Tibial artery (tissue), 4 donors: Measurements from ENCODE around the gene VSIG10L.

Source experiments
- DNase-seq, 2 donors: peaks; one replicate each; pipeline ENCODE4 v3.0.0-alpha.2; 2019
- H3K27ac ChIP-seq, 2 donors: fragments of 200-600 bp; sonication (generic) in 1 of 2; 1 replicate in 1 of 2; 2 replicates in 1 of 2; pipeline ENCODE4 v1.5.1; 2018 to 2019; ENCODE audit warnings: mild to moderate bottlenecking in 1 of 2
- H3K27me3 ChIP-seq, 2 donors: fragments of 200-600 bp; sonication (generic) in 1 of 2; one replicate each; pipeline versions ENCODE4 v1.5.1 to v1.6.0; 2016 to 2019
- H3K36me3 ChIP-seq, 3 donors: fragments of 200-600 bp; sonication (generic) in 2 of 3; one replicate each; pipeline ENCODE4 v1.5.1; 2016 to 2019; ENCODE audit warnings: mild to moderate bottlenecking in 2 of 3
- H3K4me1 ChIP-seq, 4 donors: fragments of 200-600 bp; sonication (generic) in 2 of 4; 1 replicate in 3 of 4; 2 replicates in 1 of 4; pipeline ENCODE4 v1.5.1; 2016 to 2019
- H3K4me3 ChIP-seq, 2 donors: fragments of 200-600 bp; sonication (generic) in 1 of 2; 1 replicate in 1 of 2; 2 replicates in 1 of 2; pipeline ENCODE4 v1.5.1; 2018 to 2019; ENCODE audit warnings: mild to moderate bottlenecking in 2 of 2
- H3K9me3 ChIP-seq, 3 donors: fragments of 200-600 bp; sonication (generic) in 1 of 3; one replicate each; pipeline ENCODE4 v1.5.1; 2016 to 2019
- CTCF ChIP-seq, 2 experiments: fragments of 200-600 bp in 1 of 2; fragments of 450-650 bp in 1 of 2; IDR thresholded peaks; one replicate each; pipeline ENCODE4 v1.5.1; 2017 to 2019; ENCODE audit warnings: antibody characterized with exemption in 2 of 2, mild to moderate bottlenecking in 1 of 2, moderate library complexity in 1 of 2
- intact Hi-C: fragments of 100-400 bp; cut with DNase I; formaldehyde crosslinking; loops from one replicate; pipeline ENCODE4 v1.15.0; 2023; ENCODE audit warnings: low total_unique reads

The VSIG10L gene

GRCh38 chr19:51331716-51332115 is 10.2 kb downstream of the VSIG10L start:
- peaks cover 0 to 46% of the 10 kb centered on the region in 2 donors for H3K27me3 ChIP-seq
- no peak for DNase-seq
- H3K36me3 ChIP-seq: peaks cover 0 to 10% (median 5%) of the 10 kb centered on the region in 3 donors
- intact Hi-C loops: loop anchor here (10.0 kb wide), 1 partner anchor 263 kb away; no protein-coding TSS in a partner anchor
- no peaks in the 10 kb centered on the region for H3K9me3 ChIP-seq
- H3K4me3 ChIP-seq: no peak overlapping the region
- H3K27ac ChIP-seq: no peak overlapping the region
- H3K4me1 ChIP-seq: peaks cover 0 to 13% (median 6%) of the 10 kb centered on the region in 4 donors
- TF ChIP-seq CTCF (IDR thresholded peaks at IDR 0.05): no peak

- intact Hi-C loops: loop anchor here (10.0 kb wide), 1 partner anchor 264 kb away; no protein-coding TSS in a partner anchor
- Histone ChIP-seq H3K27ac (no peak overlapping the region), H3K4me1 (peaks cover 0 to 14% (median 7%) of the 10 kb centered on the region in 4 donors), H3K27me3 (peaks cover 0 to 51% of the 10 kb centered on the region in 2 donors), H3K36me3 (peaks cover 0 to 10% (median 5%) of the 10 kb centered on the region in 3 donors), H3K4me3 (no peak overlapping the region), H3K9me3 (no peaks in the 10 kb centered on the region)
- TF ChIP-seq CTCF (IDR thresholded peaks at IDR 0.05): no peak
- DNase-seq: no peak
Measured at GRCh38 chr19:51331193-51331592, 10.7 kb downstream of the VSIG10L start.

- H3K36me3 ChIP-seq: peaks cover 0 to 10% (median 5%) of the 10 kb centered on the region in 3 donors
- peaks cover 0 to 55% of the 10 kb centered on the region in 2 donors for H3K27me3 ChIP-seq
- H3K9me3 ChIP-seq: no peaks in the 10 kb centered on the region
- H3K4me3 ChIP-seq: no peak overlapping the region
- intact Hi-C loops: loop anchor here (10.0 kb wide), 1 partner anchor 264 kb away; no protein-coding TSS in a partner anchor
- TF ChIP-seq CTCF (IDR thresholded peaks at IDR 0.05): no peak
- H3K4me1 ChIP-seq: peaks cover 0 to 14% (median 7%) of the 10 kb centered on the region in 4 donors
- H3K27ac ChIP-seq: no peak overlapping the region
- no peak for DNase-seq
Measured at GRCh38 chr19:51330366-51330765, 11.6 kb downstream of the VSIG10L start.

DNA sequence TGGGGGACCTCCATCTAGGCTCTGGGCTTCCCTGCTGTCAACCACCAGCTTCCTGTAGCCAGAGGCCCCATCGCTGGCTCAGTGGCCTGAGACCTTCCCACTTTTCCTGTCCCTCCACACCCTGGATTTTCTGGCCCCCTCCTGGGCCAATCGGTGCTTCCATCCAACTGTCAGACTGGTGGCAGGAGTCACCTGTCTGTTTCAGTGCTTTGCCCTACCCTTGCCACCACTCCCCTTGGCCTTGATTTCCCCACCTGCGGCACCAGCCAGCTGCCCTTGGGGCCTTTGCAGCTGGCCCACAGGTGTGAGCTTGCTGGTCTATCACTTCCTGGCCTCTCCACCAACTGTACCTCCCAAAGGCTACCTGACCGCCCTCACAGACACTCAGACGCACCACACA is 12.5 kb downstream of the VSIG10L start:
- intact Hi-C loops: no loop called here
- peaks cover 0 to 10% (median 5%) of the 10 kb centered on the region in 3 donors for H3K36me3 ChIP-seq
- no peak overlapping the region for H3K4me3 ChIP-seq
- DNase-seq: no peak
- H3K9me3 ChIP-seq: no peaks in the 10 kb centered on the region
- no peak overlapping the region for H3K27ac ChIP-seq
- H3K4me1 ChIP-seq: peaks cover 0 to 14% (median 7%) of the 10 kb centered on the region in 4 donors
- no peak for TF ChIP-seq CTCF (IDR thresholded peaks at IDR 0.05)
- H3K27me3 ChIP-seq: peaks cover 0 to 56% of the 10 kb centered on the region in 2 donors

DNA sequence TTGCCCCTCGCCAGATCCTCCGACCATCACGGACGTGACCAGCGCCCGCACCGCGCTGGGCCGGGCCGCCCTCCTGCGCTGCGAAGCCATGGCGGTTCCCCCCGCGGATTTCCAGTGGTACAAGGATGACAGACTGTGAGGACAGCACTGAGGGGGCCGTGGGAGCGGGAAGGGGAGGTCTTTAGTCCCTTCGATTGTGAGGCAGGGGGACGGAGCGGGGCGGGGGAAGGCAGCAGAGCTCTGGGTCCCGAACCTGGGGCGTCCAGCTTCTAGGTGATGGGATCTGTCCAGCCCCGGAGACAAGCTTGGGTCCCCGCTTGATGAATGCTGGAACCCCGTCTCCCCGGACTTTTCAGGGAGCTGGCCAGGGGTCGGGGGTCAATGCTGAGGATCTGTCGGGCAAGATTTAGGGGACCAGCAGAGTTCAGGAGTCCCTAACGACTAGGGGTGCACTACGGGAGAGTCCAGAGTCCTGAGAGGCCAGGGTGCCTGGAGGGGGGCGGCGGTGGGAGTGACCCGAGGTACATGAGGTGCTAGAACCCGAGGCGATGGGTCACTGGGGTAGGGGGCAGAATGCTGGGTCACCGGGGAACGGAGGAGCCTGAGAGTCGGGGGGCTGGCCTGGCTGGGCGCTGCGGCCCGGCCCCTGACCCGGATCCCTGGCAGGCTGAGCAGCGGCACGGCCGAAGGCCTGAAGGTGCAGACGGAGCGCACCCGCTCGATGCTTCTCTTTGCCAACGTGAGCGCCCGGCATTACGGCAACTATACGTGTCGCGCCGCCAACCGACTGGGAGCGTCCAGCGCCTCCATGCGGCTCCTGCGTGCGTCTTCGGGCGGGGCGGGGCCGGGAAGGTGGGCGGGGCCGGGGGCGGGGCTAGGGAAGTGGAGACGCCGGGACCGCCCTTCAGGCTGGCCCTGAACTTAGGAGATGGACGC is 14.6 kb downstream of the VSIG10L start:
- H3K36me3 ChIP-seq: peaks cover 0 to 10% (median 2%) of the 10 kb centered on the region in 3 donors
- peaks cover 0 to 14% (median 7%) of the 10 kb centered on the region in 4 donors for H3K4me1 ChIP-seq
- no peak for TF ChIP-seq CTCF (IDR thresholded peaks at IDR 0.05)
- H3K9me3 ChIP-seq: no peaks in the 10 kb centered on the region
- H3K27ac ChIP-seq: no peak overlapping the region
- intact Hi-C loops: no loop called here
- H3K4me3 ChIP-seq: peak overlapping the region in 1 of 2 donors; percentile 24
- peaks cover 0 to 77% of the 10 kb centered on the region in 2 donors for H3K27me3 ChIP-seq
- DNase-seq: no peak
